SK-N-DZ (cell line): ENCODE measurements around the gene FAM151A. TPM values are rescaled to one million over a fixed set of nuclear protein-coding genes. Genes with fewer than 3 reads are reported as not detected.

Experiments used
- DNase-seq: peaks from one replicate; pipeline ENCODE4 v3.0.0-alpha.2; 2015; ENCODE audit warnings: low spot score
- polyA plus RNA-seq, 2 experiments: library from polyadenylated mRNA; depleted of rRNA; stranded (reverse); fragments of >200 nt; gene quantifications; 2 replicates each; pipeline ENCODE4 v1.2.3, GENCODE V29; 2014

Gene FAM151A
- polyA plus RNA-seq (2014; cell fraction: cytosol; rRNA removed) = 0.16 and 0.38 TPM in 2 replicates
- polyA plus RNA-seq (2014; cell fraction: nucleus; rRNA removed) = 0.11 TPM in 1 of 2 replicates, not detected in the other

- DNase-seq = peak; percentile 31
These were observed at the start of gene FAM151A for GRCh38 chr1:54623216-54624007. Gene FAM151A (minus strand): TSS chr1:54623525. CDS start chr1:54623395, 130 bp downstream.

GRCh38 chr1:54671985-54672608 lies 48.8 kb upstream of the FAM151A start:
- DNase-seq = peak; percentile 45

- no peak for DNase-seq
These were observed 45.2 kb upstream of the FAM151A start for GRCh38 chr1:54668567-54668966.

GRCh38 chr1:54667797-54668196 lies 44.5 kb upstream of the FAM151A start:
- no peak for DNase-seq

- DNase-seq = no peak
These were observed 43.0 kb upstream of the FAM151A start for GRCh38 chr1:54666333-54666732.

GRCh38 chr1:54665852-54666251 lies 42.5 kb upstream of the FAM151A start:
- no peak for DNase-seq

- no peak for DNase-seq
These were observed 41.0 kb upstream of the FAM151A start for GRCh38 chr1:54664364-54664763.

- DNase-seq = no peak
These were observed 40.4 kb upstream of the FAM151A start for GRCh38 chr1:54663725-54664124.

GRCh38 chr1:54658164-54658913 lies 35.0 kb upstream of the FAM151A start:
- DNase-seq = no peak

GRCh38 chr1:54653036-54653435 lies 29.7 kb upstream of the FAM151A start:
- DNase-seq = no peak

- no peak for DNase-seq
These were observed 28.8 kb upstream of the FAM151A start for GRCh38 chr1:54652168-54652567.

- DNase-seq = no peak
These were observed 28.3 kb upstream of the FAM151A start for GRCh38 chr1:54651608-54652007.

GRCh38 chr1:54650417-54650816 lies 27.1 kb upstream of the FAM151A start:
- DNase-seq = no peak

GRCh38 chr1:54649921-54650320 lies 26.6 kb upstream of the FAM151A start:
- DNase-seq = no peak

GRCh38 chr1:54649130-54649898 lies 26.0 kb upstream of the FAM151A start:
- no peak for DNase-seq

- no peak for DNase-seq
These were observed 22.7 kb upstream of the FAM151A start for GRCh38 chr1:54645806-54646676.

- DNase-seq = no peak
These were observed 20.4 kb upstream of the FAM151A start for GRCh38 chr1:54643736-54644135.

- DNase-seq = no peak
These were observed 17.8 kb upstream of the FAM151A start, which contains the start of gene MROH7 for GRCh38 chr1:54640863-54641836. Gene MROH7 (plus strand): TSS chr1:54641786. CDS start chr1:54652927, 11,141 bp downstream.

- DNase-seq = no peak
These were observed 17.0 kb upstream of the FAM151A start for GRCh38 chr1:54640361-54640760.
